Sigmoid colon (tissue), 7 donors: ENCODE measurements around the gene PTPRO. TPM values are rescaled to one million over a fixed set of nuclear protein-coding genes. Genes with fewer than 3 reads are reported as not detected.

ENCODE experiments used
- DNase-seq: peaks from one replicate; pipeline ENCODE4 v3.0.0-alpha.2; 2019
- H3K27ac ChIP-seq, 4 donors: fragments of 200-600 bp; sonication (generic); one replicate each; pipeline ENCODE4 v1.5.1; 2016 to 2019; ENCODE audit warnings: mild to moderate bottlenecking in 1 of 4
- H3K27me3 ChIP-seq, 3 donors: fragments of 200-600 bp; sonication (generic); one replicate each; pipeline ENCODE4 v1.5.1; 2019; ENCODE audit warnings: mild to moderate bottlenecking in 1 of 3
- H3K36me3 ChIP-seq, 4 donors: fragments of 200-600 bp; sonication (generic); one replicate each; pipeline ENCODE4 v1.5.1; 2016 to 2019
- H3K4me1 ChIP-seq, 4 donors: fragments of 200-600 bp; sonication (generic); one replicate each; pipeline ENCODE4 v1.5.1; 2017 to 2019
- H3K4me3 ChIP-seq, 4 donors: fragments of 200-600 bp; sonication (generic); one replicate each; pipeline ENCODE4 v1.5.1; 2017 to 2019; ENCODE audit warnings: mild to moderate bottlenecking in 2 of 4, moderate library complexity in 1 of 4
- H3K9me3 ChIP-seq, 4 donors: fragments of 200-600 bp in 3 of 4; sonication (generic) in 3 of 4; one replicate each; pipeline versions ENCODE4 v1.5.1 to v1.6.1; 2013 to 2019
- CTCF ChIP-seq, 4 experiments: fragments of 450-650 bp in 3 of 4; fragments of 200-600 bp in 1 of 4; IDR thresholded peaks; one replicate each; pipeline ENCODE4 v1.5.1; 2016 to 2019; ENCODE audit warnings: antibody characterized with exemption in 4 of 4, mild to moderate bottlenecking in 3 of 4, moderate library complexity in 2 of 4
- EP300 ChIP-seq, 4 donors: sonication (generic); formaldehyde crosslinking; IDR thresholded peaks; one replicate each; pipeline ENCODE4 v1.6.1; 2017; ENCODE audit warnings: antibody characterized with exemption in 4 of 4
- POLR2A ChIP-seq, 2 donors: fragments of 450-650 bp; IDR thresholded peaks; one replicate each; pipeline ENCODE4 v1.6.1; 2016; ENCODE audit warnings: antibody characterized with exemption in 2 of 2, mild to moderate bottlenecking in 2 of 2, moderate library complexity in 2 of 2
- POLR2AphosphoS5 ChIP-seq, 4 donors: sonication (generic); formaldehyde crosslinking; IDR thresholded peaks; one replicate each; pipeline ENCODE4 v1.6.1; 2017; ENCODE audit warnings: antibody characterized with exemption in 4 of 4
- WGBS, 2 donors: extraction: QIAGEN DNeasy Blood & Tissue Kit; methylation state at CpG; one replicate each; pipeline ENCODE4 v1.1.7; 2013; 5-methylcytosine and 5-hydroxymethylcytosine counted together
- intact Hi-C: fragments of 100-400 bp; cut with DNase I; formaldehyde crosslinking; loops from one replicate; pipeline ENCODE4 v1.15.1; 2023
- polyA plus RNA-seq, 3 donors: library from polyadenylated mRNA; stranded (reverse); fragments of 200-250 nt; gene quantifications; one replicate each; pipeline ENCODE4 v1.2.3, GENCODE V29; 2013
- total RNA-seq, 4 donors: library from RNA; depleted of rRNA; stranded (reverse); fragments of >200 nt; gene quantifications; one replicate each; pipeline ENCODE4 v1.1.0, GENCODE V29; 2016
- donor health status: healthy with polysubstance abuse.
- donor health status: Bipolar disorder and iron deficiency.
- donor health status: healthy.

The PTPRO gene
- total and polyA plus RNA-seq, 7 donors: 0.99 to 8.5 (median 1.9) TPM

GRCh38 chr12:15525441-15525840, 203.1 kb downstream of the PTPRO start:
- no peaks in the 10 kb centered on the region for H3K27me3 ChIP-seq
- 88 to 91% methylated on average over 2 of the region's 2 CpGs for WGBS, 2 donors
- no peaks in the 10 kb centered on the region for H3K36me3 ChIP-seq
- no peaks in the 10 kb centered on the region for H3K9me3 ChIP-seq
- no peak for DNase-seq
- no peak overlapping the region for H3K27ac ChIP-seq
- TF ChIP-seq CTCF (IDR thresholded peaks at IDR 0.05) (no peak), EP300 (IDR thresholded peaks at IDR 0.05) (no peak), POLR2AphosphoS5 (IDR thresholded peaks at IDR 0.05) (no peak), POLR2A (IDR thresholded peaks at IDR 0.05) (no peak)
- H3K4me3 ChIP-seq: no peak overlapping the region
- no peaks in the 10 kb centered on the region for H3K4me1 ChIP-seq
- intact Hi-C loops: loop anchor here (10.0 kb wide), 2 partner anchors 381 to 681 kb away; partner anchors contain the start of gene ART4

- no peaks in the 10 kb centered on the region for H3K36me3 ChIP-seq
- H3K27ac ChIP-seq: no peak overlapping the region
- no peaks in the 10 kb centered on the region for H3K27me3 ChIP-seq
- no peaks in the 10 kb centered on the region for H3K9me3 ChIP-seq
- no peaks in the 10 kb centered on the region for H3K4me1 ChIP-seq
- intact Hi-C loops: loop anchor here (10.0 kb wide), 2 partner anchors 381 to 681 kb away; partner anchors contain the start of gene ART4
- no peak for DNase-seq
- WGBS, 2 donors: 55 to 68% methylated on average over 4 of the region's 4 CpGs
- TF ChIP-seq POLR2AphosphoS5 (IDR thresholded peaks at IDR 0.05) (no peak), CTCF (IDR thresholded peaks at IDR 0.05) (no peak), EP300 (IDR thresholded peaks at IDR 0.05) (no peak), POLR2A (IDR thresholded peaks at IDR 0.05) (no peak)
- H3K4me3 ChIP-seq: no peak overlapping the region
Measured at GRCh38 chr12:15526033-15526432, 203.7 kb downstream of the PTPRO start.

- Histone ChIP-seq H3K9me3 (no peaks in the 10 kb centered on the region), H3K27ac (no peak overlapping the region), H3K36me3 (no peaks in the 10 kb centered on the region), H3K27me3 (no peaks in the 10 kb centered on the region), H3K4me1 (no peaks in the 10 kb centered on the region), H3K4me3 (no peak overlapping the region)
- WGBS, 2 donors: 75 to 79% methylated on average over 8 of the region's 8 CpGs
- TF ChIP-seq POLR2A (IDR thresholded peaks at IDR 0.05) (no peak), POLR2AphosphoS5 (IDR thresholded peaks at IDR 0.05) (no peak), EP300 (IDR thresholded peaks at IDR 0.05) (no peak), CTCF (IDR thresholded peaks at IDR 0.05) (no peak)
- intact Hi-C loops: loop anchor here (10.0 kb wide), 2 partner anchors 383 to 683 kb away; partner anchors contain the start of gene ART4
- no peak for DNase-seq
Measured at GRCh38 chr12:15527201-15528080, 205.1 kb downstream of the PTPRO start.

GRCh38 chr12:15528666-15529065, 206.4 kb downstream of the PTPRO start:
- no peaks in the 10 kb centered on the region for H3K4me1 ChIP-seq
- H3K36me3 ChIP-seq: no peaks in the 10 kb centered on the region
- no peaks in the 10 kb centered on the region for H3K9me3 ChIP-seq
- H3K4me3 ChIP-seq: no peak overlapping the region
- H3K27ac ChIP-seq: no peak overlapping the region
- intact Hi-C loops: loop anchor here (10.0 kb wide), 2 partner anchors 384 to 684 kb away; partner anchors contain the start of gene ART4
- 97 to 99% methylated on average over 2 of the region's 2 CpGs for WGBS, 2 donors
- TF ChIP-seq CTCF (IDR thresholded peaks at IDR 0.05): no peak
- no peak for TF ChIP-seq EP300 (IDR thresholded peaks at IDR 0.05)
- no peak for TF ChIP-seq POLR2AphosphoS5 (IDR thresholded peaks at IDR 0.05)
- no peak for TF ChIP-seq POLR2A (IDR thresholded peaks at IDR 0.05)
- no peak for DNase-seq
- no peaks in the 10 kb centered on the region for H3K27me3 ChIP-seq
